Measurements from ENCODE around the gene KRT9. TPM values are rescaled to one million over a fixed set of nuclear protein-coding genes. Genes with fewer than 3 reads are reported as not detected.
"Not testable (repeated sequence)": the region's sequence is repeated elsewhere in the genome, so short reads cannot be mapped to it uniquely, and the experiment has no call there.

The KRT9 gene
- polyA plus RNA-seq, 1 donor, result not detected

DNA sequence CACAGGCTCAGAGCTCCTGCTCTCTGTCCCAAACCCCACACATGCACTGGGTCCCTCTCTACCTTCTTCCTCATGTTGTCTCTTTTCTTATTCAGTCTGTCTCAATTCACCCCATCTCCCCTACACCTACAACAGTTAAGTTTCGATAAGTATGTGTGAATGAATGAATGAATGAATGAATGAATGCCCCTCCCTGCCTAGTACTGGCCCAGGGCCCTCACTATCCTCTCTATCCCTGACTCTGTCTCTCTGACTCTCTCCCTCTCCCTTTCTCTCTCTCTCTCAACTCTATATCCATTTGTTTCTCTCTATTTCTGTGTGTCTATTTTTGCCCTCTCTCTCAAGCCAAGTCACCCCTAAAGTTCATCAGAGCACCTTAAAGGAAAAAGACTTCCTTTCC lies 6.7 kb upstream of the KRT9 start:
- no peak for DNase-seq

DNA sequence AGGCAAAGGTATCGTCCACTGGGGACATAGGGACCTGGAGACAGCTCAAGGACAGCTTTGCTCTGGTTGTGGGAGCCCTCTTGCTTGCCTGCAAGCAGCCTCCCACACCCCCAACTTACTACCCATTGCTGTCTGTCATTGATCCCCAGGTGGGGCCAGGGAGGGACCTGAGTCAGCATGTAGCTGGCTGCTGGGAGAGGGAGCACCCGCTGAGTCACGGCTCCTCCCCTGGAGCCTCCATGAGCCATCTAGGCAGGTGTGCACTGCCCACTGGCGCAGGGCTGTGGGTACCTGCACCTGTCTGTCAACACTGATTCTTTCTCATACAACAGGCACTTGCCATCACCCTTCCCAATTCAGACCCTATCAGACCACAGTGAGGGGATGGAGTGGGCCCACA lies 4.9 kb upstream of the KRT9 start:
- not testable (repeated sequence) for DNase-seq

DNA sequence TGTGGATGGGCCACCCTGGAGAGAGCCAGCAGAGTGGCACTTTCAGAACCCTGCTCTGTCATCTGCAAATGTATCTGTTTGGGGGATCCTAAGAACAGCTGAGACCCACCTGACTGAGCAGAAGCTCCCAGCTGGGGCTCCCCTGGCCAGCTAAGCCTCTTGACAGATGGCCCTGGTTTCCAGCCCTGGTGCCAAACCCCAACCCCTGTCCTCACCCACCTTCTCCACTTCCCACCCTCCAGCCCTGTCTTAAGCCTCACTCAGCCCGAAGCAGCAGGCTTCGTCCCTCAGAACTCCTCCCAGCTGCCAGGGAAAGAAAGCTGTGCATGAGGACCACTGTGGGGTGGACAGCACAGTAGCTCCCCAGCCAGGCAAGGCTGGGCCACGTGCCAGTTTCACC lies 3.5 kb upstream of the KRT9 start:
- no peak for DNase-seq

DNA sequence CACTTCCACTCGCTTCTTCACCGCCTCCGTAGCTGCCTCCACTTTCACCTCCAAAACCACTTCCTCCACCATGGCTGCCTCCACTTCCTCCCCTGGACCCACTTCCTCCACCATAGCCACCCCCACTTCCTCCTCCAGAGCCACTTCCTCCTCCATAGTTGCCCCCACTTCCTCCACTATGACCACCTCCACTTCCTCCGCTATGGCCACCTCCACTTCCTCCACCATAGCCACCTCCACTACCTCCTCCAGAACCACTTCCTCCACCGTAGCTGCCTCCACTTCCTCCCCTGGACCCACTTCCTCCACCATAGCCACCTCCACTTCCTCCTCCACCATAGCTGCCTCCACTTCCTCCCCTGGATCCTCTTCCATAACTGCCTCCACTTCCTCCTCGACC lies 4.5 kb downstream of the KRT9 start:
- no peak for DNase-seq

DNA sequence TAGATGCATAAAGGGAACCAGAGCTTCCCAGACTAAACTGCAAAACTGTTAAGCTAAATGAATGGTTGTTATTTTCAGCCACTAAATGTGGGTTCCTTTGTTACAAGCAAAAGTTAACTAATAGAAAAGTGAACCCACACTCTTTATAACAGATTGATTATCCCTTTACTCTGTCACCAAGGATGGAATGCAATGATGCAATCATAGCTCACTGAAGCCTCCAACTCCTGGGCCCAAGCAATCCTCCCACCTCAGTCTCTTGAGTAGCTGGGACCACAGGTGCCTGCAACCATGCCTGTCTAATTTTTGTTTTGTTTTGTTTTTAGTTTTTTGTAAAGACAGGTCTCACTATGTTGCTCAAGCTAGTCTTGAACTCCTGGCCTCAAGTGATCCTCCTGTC lies 6.5 kb downstream of the KRT9 start:
- no peak for DNase-seq

DNA sequence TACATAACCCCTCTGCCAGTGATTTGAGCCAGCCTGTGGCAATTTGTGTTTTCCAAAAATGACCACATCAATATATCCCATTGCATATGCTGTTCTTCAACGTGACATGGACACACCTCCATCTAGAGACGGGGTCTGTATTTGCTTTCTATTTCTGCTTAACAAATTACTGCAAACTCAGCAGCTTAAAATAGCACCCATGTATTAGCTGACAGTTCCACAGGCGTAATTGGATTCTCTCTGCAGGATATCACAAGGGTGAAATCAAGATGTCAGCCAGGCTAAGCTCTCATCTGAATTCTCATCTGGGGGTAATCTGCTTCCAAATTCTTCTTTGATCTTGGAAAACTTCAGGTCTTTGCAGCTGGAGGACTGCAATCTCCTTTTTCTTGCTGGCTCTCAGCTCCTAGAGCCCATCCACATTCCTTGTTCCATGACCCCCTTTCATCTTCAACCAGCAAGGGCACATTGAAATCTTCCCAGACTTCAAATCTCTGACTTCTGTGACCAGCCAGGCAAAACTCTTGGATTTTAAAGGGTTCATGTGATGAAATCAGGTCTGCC lies 8.2 kb downstream of the KRT9 start:
- no peak for DNase-seq

DNA sequence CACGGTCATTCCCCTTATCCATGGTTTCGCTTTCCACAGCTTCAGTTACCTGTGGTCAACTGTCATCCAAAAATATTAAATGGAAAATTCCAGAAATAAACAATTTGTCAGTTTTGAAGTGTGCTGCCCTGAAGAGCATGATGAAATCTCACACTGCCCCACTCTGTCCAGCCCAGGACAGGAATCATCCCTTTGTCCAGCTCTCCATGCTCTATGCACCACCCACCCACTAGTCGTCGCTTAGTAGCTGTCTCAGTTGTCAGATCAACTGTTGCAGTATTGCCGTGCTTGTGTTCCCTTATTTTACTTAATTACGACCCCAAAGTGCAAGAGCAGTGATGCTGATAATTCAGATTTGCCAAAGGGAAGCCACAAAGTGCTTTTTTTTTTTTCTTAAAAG lies 10.3 kb downstream of the KRT9 start:
- no peak for DNase-seq

DNA sequence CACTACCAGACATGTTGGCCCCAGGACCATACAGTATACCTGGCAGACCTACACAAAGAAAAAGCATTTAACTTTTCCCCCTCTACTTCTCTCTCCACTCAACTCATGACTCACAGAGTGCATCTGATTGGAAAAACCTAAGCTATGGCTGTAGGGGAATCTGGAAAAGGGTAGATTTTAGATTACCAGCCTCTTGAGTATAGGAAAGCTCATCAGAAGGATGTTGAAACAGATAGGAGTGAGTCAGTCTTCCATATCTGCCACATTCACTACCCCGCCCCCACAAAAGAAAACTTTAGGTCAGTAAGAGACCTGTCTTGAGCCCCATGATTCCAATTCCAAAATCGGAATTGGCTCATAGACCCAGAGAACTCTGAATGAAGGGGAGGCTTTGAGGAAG lies 12.3 kb downstream of the KRT9 start:
- DNase-seq, result no peak

DNA sequence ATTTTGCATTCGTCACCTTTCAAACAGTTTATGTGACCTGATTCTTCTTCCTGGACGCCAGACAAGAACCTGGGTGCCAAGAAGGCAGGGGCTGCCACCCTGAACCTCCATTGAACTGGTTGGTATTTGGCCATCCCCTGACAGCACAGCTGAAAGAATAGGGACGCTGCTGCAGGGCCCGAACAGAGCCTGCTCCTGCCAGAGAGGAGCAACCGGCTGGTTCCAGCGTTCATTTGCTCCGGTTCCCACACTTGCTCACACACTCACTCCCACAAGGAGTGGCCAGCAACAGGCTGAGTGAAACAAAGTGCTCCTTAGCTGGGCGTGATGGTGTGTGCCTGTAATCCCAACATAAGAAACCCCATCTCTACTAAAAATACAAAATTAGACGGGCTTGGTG lies 14.9 kb downstream of the KRT9 start:
- no peak for DNase-seq

DNA sequence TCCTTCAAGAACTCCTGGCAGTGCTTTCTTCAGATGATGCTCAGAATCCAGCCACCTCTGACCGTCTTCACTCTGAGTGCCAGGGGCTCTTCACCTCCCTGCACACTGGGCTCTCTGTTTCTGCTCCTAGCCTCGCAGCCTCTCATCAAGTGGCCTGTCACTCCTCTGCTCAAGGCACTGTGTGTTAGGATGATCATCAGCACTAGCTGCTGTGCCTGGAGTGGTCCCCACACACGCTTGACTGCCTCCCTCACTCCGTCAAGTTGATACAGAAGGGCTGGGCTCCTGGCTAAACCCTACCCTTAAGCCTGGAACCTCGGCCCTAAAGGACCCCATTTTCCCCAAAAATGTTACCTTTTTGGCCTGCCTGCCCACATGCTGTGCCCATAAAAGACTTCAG lies 15.6 kb downstream of the KRT9 start:
- no peak for DNase-seq

DNA sequence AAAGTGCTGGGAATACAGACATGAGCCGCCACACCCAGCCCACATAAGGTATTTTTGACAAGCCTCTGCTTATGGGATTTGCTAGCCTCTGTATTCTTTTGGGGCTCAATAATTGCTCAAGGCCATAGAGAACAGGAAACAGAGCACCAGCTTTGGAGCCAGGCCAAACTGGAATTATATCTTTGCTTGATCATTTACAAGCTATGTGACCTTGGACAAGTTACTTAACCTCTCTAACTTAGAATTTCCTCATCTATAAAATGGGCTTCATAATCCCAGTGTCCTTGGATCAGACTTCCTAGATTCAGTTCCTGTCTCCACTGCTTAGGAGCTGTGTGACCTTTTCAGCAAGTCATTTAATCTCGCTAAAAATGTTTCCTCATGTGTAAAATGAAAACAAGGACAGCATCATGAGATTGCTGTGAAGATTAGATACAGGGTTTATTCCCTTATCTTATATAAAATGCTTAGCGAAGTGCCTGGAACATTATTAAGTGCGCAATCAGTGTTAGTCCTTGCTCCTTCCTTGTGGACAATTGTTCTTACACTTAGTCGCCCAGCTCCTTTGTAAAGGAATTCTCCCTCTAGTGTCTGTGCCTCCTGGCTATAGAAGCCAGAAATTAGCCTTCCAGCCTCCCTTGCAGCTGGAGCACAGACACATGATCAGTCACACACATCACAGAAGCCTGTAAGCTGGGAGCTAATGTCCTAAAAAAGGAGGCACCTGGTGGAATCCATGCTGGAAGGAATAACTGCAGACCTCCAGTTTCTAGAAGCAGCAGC lies 16.6 kb downstream of the KRT9 start:
- DNase-seq, result no peak

DNA sequence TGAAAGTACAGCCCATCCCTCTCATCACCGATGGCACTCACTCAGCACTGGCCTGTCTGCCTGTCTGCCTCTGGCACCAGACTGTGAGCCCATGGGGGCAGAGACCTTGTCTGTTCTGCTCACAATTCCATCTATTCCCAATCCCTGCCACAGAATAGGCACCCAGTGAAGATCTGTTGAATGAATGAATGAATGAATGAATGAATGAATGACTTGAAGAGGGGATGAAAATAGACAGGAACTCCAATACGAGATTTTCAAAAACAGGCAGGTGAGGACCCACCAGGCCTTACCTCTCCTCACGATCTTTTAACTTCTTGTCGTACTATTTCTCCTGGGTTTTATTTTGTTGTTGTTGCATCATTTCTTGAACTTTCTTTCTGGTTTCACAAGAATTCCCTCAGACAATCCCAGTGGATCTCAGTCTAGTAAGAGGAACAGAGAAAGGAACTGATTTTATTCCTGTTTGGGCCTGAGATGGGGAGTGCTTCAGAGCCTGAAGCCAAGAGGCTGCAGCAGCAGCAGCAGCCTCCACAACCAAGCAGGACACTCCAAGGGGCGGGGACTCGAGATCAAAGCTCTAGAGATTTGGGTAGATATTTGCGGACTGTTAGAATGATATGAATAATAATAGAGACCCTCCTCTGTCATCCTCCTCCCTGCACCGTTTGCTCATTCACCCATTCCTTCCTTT lies 17.7 kb downstream of the KRT9 start:
- no peak for DNase-seq

DNA sequence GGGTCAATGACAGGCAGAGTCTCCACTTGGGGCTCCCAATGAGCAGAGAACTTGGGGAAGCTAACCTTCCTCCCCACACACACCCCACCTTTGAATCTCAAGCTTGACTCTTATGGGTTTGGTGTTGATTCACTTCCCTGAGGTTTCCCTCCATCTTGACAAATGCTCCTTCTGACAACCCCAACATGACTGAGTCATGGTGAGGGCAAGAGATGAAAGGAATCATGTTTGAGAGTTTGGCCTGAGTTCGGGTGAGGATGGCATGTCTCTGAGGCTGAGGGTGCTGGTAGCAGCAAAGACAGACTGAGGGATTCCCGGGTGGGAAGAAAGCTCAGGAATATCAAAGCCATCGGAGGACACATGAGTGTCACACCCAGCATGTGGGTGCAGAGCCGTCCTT lies 18.7 kb downstream of the KRT9 start:
- DNase-seq, result no peak

DNA sequence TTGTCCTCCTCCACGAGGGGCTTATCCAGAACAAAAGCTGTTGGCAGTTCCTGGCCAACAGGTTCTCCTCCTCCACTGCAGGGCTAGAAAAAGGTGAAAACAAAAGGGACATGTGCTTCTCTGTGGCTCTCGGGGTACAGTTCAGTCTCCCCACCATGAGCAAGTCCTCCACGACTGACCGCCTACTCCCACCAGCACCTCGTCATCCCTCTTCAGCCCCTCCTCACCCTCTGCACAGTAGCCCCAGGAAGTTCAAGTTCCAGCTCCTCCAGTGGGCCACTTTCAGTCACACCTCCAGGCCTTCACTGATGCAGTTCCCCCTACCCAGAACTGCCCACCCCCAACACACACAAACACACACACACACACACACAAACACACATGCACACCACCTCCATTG lies 19.4 kb downstream of the KRT9 start:
- no peak for DNase-seq

DNA sequence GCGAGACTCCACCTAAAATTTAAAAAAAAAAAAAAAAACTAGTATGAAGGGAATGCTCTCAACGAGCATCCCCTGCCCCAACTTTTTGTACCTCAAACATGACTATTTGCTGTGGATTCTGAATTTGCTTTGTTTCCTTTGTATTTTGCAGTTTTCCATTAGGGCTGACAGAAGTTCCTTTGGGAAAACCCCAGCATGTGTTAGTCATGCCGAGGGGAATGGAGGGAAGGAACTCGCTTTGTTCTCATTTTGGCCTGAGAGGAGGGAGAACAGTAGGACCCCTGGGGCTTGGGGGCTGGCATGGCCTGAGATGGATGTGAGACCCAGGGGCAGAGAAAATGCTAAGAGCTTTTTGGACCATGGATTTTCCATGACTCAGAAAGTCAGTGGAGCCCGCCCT lies 20.5 kb downstream of the KRT9 start:
- DNase-seq, result no peak

DNA sequence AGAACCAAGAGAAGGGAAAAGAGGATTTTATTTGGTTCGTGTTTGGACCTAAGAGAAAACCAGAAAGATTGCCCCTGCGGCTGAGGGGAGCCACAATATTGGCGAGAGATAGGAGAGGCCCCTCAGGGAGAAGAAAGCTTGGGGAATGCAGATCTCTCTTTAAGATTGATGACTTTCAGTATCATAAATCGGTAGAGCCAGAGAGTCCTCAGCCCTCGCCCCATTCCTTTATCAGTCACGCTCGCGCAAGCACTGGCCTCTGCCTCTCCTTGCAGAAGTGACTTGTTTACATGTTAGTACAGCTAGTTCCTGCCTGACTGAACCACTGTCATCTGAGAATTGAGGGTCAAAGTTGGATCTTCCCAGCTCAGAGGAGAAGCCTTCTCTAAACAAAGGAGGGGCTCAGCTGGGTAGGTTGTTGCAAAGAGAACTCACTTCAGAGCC lies 22.2 kb downstream of the KRT9 start:
- no peak for DNase-seq

DNA sequence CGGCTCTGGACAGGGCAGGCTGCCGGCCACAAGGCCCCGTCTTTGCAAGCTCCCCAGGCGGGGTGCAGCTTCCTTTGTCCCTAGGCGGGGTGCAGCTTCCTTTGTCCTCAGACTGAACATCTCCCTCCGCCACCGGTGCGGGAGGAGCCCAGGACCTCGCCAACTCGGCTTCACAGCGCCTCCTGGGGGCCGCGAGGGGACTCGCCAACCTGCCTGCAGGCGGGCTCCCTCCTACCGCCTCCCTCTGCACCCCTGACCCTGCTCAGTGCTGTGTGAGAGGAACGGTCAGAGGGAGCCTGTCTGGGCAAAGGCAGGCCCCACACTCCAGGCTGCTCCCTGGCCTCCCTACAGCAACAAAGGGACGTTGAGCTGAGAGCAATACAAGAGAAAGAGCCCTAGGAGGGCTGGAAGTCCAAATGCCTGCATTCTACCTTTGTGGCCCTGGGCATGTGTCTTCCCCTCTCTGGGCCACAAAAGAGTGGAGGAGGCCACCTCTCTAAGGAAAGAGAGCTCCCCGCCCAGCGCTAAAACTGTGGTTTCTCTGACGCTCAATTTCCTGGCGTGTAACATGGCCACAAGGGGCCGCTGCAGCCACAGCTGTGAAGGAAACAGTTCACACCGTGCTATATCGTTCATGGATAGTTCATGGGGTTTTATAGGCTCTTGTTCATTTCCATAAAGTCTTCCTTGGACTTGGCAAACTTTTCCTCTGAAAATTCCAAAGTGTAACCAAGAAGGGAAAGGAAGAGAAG lies 22.8 kb downstream of the KRT9 start:
- peak; percentile 78 for DNase-seq

DNA sequence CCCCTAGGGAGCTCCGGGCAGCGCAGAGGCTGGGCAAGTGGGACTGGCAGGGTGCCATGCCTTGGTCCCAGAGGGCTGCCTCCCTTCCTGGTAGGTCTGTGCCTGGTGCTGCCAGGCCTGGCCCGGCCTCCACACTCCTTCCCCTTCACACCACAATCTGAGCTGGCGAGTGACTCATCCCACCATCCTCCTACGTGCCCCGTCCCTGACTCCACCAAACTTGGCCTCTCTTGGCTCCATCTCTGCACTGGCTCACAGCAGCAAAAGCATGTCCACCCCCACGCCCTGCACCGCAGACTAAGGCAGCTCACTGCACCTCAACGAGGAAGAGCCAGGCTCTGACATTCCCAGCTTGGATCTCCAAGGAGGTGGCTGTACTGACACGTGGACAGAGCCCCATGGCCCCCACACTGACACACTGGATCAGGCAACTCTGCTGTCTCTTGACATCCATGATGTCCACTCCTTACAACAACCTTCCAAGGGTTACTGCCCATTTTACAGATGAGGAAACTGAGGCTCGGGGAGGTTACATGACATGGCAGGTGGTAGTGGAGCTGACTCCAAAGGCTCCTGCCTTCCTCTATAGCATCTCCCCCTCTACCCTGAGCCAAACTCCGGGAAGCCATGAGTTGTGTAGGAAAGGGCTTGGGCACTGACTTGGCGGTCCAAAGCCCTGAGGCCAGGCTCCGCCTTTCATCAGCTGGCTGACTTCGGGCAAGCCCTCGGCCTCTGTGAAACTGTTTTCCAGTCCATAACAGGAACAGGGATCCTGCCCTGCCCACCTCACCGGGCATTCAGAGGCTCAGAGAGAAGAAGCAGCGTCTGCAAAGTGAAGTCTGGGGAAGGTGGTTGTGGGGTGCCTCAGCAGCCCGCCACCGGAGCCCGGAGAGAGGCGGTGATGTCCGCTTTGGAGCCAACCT lies 23.7 kb downstream of the KRT9 start:
- no peak for DNase-seq

DNA sequence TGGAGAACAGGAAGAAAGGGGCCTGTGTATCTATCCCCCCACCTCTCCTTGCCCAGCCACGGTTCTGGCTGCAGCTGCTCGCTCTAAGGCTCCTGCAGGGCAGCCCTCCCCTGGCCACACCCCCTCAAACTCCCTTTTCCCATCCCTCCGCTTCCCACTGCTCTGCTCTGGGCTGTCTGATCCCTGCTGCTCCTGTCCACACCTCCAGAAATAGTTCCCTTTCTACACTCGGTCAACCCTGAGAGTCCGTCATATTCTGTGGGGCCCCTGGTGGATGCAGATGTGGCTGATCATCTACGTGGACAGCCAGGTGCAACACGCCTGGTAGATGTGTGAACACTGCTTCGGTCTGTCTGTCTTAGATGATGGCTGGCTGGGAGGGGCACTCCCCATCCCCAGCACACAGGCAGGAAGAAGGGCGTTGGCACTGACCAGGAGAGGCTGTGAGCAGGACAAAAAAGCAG lies 24.4 kb downstream of the KRT9 start:
- no peak for DNase-seq

DNA sequence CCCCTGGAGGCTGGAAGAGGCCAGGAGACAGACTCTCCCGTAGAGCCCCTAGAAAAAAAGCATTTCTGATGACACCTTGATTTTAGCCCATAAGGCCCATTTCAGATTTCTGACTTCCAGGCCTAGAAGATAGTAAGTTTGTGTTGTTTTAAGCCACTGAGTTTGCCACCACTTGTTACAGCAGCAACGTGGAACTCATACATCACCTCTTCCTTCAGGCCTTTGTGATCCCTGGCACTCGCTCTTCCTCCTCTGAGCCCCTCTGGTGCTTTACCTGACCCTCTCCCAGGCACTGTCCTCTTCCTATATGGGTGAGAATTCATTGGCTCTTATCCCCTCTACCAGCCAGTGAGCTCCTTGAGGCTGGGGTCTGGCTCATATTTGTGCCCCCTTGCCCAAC lies 25.0 kb downstream of the KRT9 start:
- no peak for DNase-seq

DNA sequence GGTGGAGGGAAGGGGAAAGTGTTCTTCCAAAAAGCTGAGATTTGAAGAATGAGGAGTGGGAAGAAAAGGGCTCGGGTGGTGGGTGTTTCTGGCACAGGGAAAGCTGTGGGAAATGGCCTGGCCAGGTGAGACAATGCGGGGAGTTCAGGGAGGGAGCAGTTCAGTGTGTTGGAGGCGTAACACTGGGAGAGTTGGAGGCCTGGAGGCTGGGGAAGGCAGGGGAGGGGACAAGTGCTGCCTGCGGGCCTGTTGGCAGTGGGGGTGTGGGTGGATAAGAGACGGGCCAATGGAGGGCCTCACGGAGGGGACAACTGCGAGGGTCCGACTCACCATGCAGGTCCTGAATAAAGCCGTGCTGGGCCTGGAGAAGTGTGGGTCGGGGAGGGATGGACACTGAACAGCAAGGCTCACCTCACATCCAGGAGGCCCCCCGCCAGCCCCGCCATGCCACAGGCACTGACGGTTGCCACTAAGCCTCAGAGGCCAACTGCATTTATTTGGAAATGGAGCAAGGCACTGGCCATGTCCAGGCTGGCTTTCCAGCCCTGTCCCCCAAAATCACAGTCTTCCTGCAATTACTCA lies 25.9 kb downstream of the KRT9 start:
- DNase-seq, result no peak

DNA sequence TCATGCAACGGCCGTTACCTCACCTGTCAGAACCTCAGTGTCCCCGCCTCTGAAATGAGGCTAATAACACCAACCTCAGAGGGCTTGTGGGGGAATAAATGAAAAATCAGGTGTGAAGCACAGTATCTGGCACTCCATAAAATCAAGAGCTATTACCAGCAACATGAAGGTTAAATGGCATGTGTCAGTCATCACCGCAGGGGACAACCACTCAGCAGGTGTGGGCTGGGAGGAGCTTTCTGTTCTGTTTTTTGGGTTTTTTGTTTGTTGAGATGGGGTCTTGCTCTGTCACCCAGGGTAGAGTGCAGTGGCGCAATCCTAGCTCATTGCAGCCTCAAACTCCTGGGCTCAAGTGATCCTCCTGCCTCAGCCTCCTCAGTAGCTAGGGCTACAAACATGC lies 26.9 kb downstream of the KRT9 start:
- DNase-seq, result no peak
